Left kidney (tissue), 2 donors: ENCODE results near the gene NEB. TPM values are rescaled to one million over a fixed set of nuclear protein-coding genes. Genes with fewer than 3 reads are reported as not detected.
A peak's percentile ranks its signal among the peaks of the same experiment; 100 is the strongest.
"Not testable (repeated sequence)": the region's sequence is repeated elsewhere in the genome, so short reads cannot be mapped to it uniquely, and the experiment has no call there.

Source experiments
- DNase-seq: peaks from one replicate; pipeline ENCODE4 v3.0.0-alpha.2; 2013
- polyA plus RNA-seq: library from polyadenylated mRNA; unstranded; fragments of 120-200 nt; gene quantifications from one replicate; pipeline ENCODE4 v1.2.1, GENCODE V29; 2013; ENCODE audit not compliant: insufficient read length

Gene NEB
- polyA plus RNA-seq, 1 donor, result 30.6 TPM

- DNase-seq, result not testable (repeated sequence)
These were observed 126.5 kb downstream of the NEB start for GRCh38 chr2:151607459-151608424.

- not testable (repeated sequence) for DNase-seq
These were observed 130.7 kb downstream of the NEB start for GRCh38 chr2:151603530-151603929.

GRCh38 chr2:151602402-151602801, 131.9 kb downstream of the NEB start:
- not testable (repeated sequence) for DNase-seq

GRCh38 chr2:151601803-151602202, 132.5 kb downstream of the NEB start:
- DNase-seq, result not testable (repeated sequence)

GRCh38 chr2:151596903-151597608, 137.2 kb downstream of the NEB start:
- not testable (repeated sequence) for DNase-seq

GRCh38 chr2:151591908-151592255, 142.4 kb downstream of the NEB start:
- DNase-seq, result not testable (repeated sequence)

- DNase-seq, result not testable (repeated sequence)
These were observed 142.9 kb downstream of the NEB start for GRCh38 chr2:151591250-151591907.

- DNase-seq, result not testable (repeated sequence)
These were observed 153.0 kb downstream of the NEB start for GRCh38 chr2:151581300-151581699.

GRCh38 chr2:151580697-151581096, 153.6 kb downstream of the NEB start:
- not testable (repeated sequence) for DNase-seq

GRCh38 chr2:151577116-151577515, 157.2 kb downstream of the NEB start:
- DNase-seq, result no peak

GRCh38 chr2:151576080-151576479, 158.2 kb downstream of the NEB start:
- no peak for DNase-seq

- no peak for DNase-seq
These were observed 158.9 kb downstream of the NEB start for GRCh38 chr2:151575338-151575737.

GRCh38 chr2:151570191-151570590, 164.1 kb downstream of the NEB start:
- DNase-seq, result no peak

GRCh38 chr2:151569167-151569566, 165.1 kb downstream of the NEB start:
- DNase-seq, result no peak

GRCh38 chr2:151568501-151568900, 165.8 kb downstream of the NEB start:
- no peak for DNase-seq

GRCh38 chr2:151567006-151567405, 167.3 kb downstream of the NEB start:
- no peak for DNase-seq

- DNase-seq, result no peak
These were observed 171.9 kb downstream of the NEB start for GRCh38 chr2:151562398-151562797.

- peak; percentile 2 for DNase-seq
These were observed 174.0 kb downstream of the NEB start for GRCh38 chr2:151560289-151560688.

GRCh38 chr2:151559431-151559830, 174.8 kb downstream of the NEB start:
- not testable (repeated sequence) for DNase-seq

GRCh38 chr2:151557883-151558282, 176.4 kb downstream of the NEB start:
- not testable (repeated sequence) for DNase-seq

GRCh38 chr2:151556121-151556520, 178.2 kb downstream of the NEB start:
- DNase-seq, result no peak

GRCh38 chr2:151552287-151552686, 182.0 kb downstream of the NEB start:
- no peak for DNase-seq

GRCh38 chr2:151551556-151551955, 182.7 kb downstream of the NEB start:
- no peak for DNase-seq
